ENCODE data around the gene PER2.
A peak's percentile ranks its signal among the peaks of the same experiment; 100 is the strongest.
"Not testable (repeated sequence)": the region's sequence is repeated elsewhere in the genome, so short reads cannot be mapped to it uniquely, and the experiment has no call there.

The PER2 gene

GRCh38 chr2:238287737-238288649 is at the start of gene PER2:
PER2 (minus strand) TSS chr2:238288610; CDS start chr2:238277936, 10,674 bp downstream.
- DNase-seq (ENCODE audit: low read depth in 2 of 2): peak in 1 of 2 donors; percentile 7

- no peak for DNase-seq (ENCODE audit: low read depth in 2 of 2)
Measured at GRCh38 chr2:238337846-238338245, 49.4 kb upstream of the PER2 start.

- DNase-seq (ENCODE audit: low read depth in 2 of 2): no peak
Measured at GRCh38 chr2:238336793-238337444, 48.5 kb upstream of the PER2 start.

- no peak for DNase-seq (ENCODE audit: low read depth in 2 of 2)
Measured at GRCh38 chr2:238336151-238336550, 47.7 kb upstream of the PER2 start.

GRCh38 chr2:238335591-238335990 is 47.2 kb upstream of the PER2 start:
- DNase-seq (ENCODE audit: low read depth in 2 of 2): not testable (repeated sequence)

- DNase-seq (ENCODE audit: low read depth in 2 of 2): no peak
Measured at GRCh38 chr2:238334885-238335284, 46.5 kb upstream of the PER2 start.

GRCh38 chr2:238331916-238332315 is 43.5 kb upstream of the PER2 start:
- DNase-seq (ENCODE audit: low read depth in 2 of 2): no peak

GRCh38 chr2:238330391-238330790 is 42.0 kb upstream of the PER2 start:
- DNase-seq (ENCODE audit: low read depth in 2 of 2): no peak

GRCh38 chr2:238327751-238328150 is 39.3 kb upstream of the PER2 start:
- no peak for DNase-seq (ENCODE audit: low read depth in 2 of 2)

GRCh38 chr2:238326801-238327365 is 38.5 kb upstream of the PER2 start:
- DNase-seq (ENCODE audit: low read depth in 2 of 2): no peak

GRCh38 chr2:238325694-238326093 is 37.3 kb upstream of the PER2 start:
- no peak for DNase-seq (ENCODE audit: low read depth in 2 of 2)

GRCh38 chr2:238324248-238324647 is 35.8 kb upstream of the PER2 start:
- not testable (repeated sequence) for DNase-seq (ENCODE audit: low read depth in 2 of 2)

- DNase-seq (ENCODE audit: low read depth in 2 of 2): no peak
Measured at GRCh38 chr2:238322001-238322411, 33.6 kb upstream of the PER2 start.

- DNase-seq (ENCODE audit: low read depth in 2 of 2): no peak
Measured at GRCh38 chr2:238321467-238321866, 33.1 kb upstream of the PER2 start.

GRCh38 chr2:238320648-238321281 is 32.4 kb upstream of the PER2 start:
- DNase-seq (ENCODE audit: low read depth in 2 of 2): no peak

- DNase-seq (ENCODE audit: low read depth in 2 of 2): peak; percentile 66 to 71
Measured at GRCh38 chr2:238320246-238320647, 31.8 kb upstream of the PER2 start, which contains the start of gene TRAF3IP1. TRAF3IP1 (plus strand) TSS chr2:238320518; CDS start chr2:238320663, 145 bp downstream.

- no peak for DNase-seq (ENCODE audit: low read depth in 2 of 2)
Measured at GRCh38 chr2:238315031-238315595, 26.7 kb upstream of the PER2 start.

- DNase-seq (ENCODE audit: low read depth in 2 of 2): no peak
Measured at GRCh38 chr2:238314576-238314975, 26.2 kb upstream of the PER2 start.

GRCh38 chr2:238313991-238314350 is 25.6 kb upstream of the PER2 start:
- DNase-seq (ENCODE audit: low read depth in 2 of 2): no peak

GRCh38 chr2:238313289-238313990 is 25.0 kb upstream of the PER2 start:
- no peak for DNase-seq (ENCODE audit: low read depth in 2 of 2)

- not testable (repeated sequence) for DNase-seq (ENCODE audit: low read depth in 2 of 2)
Measured at GRCh38 chr2:238310721-238311120, 22.3 kb upstream of the PER2 start.

All from activated CD8-positive, alpha-beta memory T cell treated with anti-CD3 and anti-CD28 coated beads for 4 hours (primary cell).